HG02678 (cell line): ENCODE data around the gene RNF141.

Experiments used
- ATAC-seq: cut with Tn5 transposase; IDR thresholded peaks from one replicate; pipeline ENCODE4 v1.9.1; 2021; ENCODE audit warnings: mild to moderate bottlenecking, moderate library complexity; ENCODE audit not compliant: unreplicated experiment

RNF141 gene

GRCh38 chr11:10526974-10527918, 13.7 kb downstream of the RNF141 start:
- peak; percentile 62 for ATAC-seq

- no peak for ATAC-seq
Observed at GRCh38 chr11:10524471-10524870, 16.5 kb downstream of the RNF141 start.

GRCh38 chr11:10522921-10523320, 18.1 kb downstream of the RNF141 start:
- ATAC-seq, result no peak

- ATAC-seq, result no peak
Observed at GRCh38 chr11:10522276-10522675, 18.7 kb downstream of the RNF141 start.

- ATAC-seq, result no peak
Observed at GRCh38 chr11:10520562-10520961, 20.4 kb downstream of the RNF141 start.

- no peak for ATAC-seq
Observed at GRCh38 chr11:10519630-10520029, 21.4 kb downstream of the RNF141 start.

GRCh38 chr11:10518891-10519290, 22.1 kb downstream of the RNF141 start:
- ATAC-seq, result no peak

GRCh38 chr11:10518123-10518522, 22.9 kb downstream of the RNF141 start:
- ATAC-seq, result no peak

- no peak for ATAC-seq
Observed at GRCh38 chr11:10515418-10515817, 25.6 kb downstream of the RNF141 start.

GRCh38 chr11:10514709-10515108, 26.3 kb downstream of the RNF141 start:
- no peak for ATAC-seq

GRCh38 chr11:10514202-10514601, 26.8 kb downstream of the RNF141 start:
- no peak for ATAC-seq

GRCh38 chr11:10511181-10511621, 29.8 kb downstream of the RNF141 start:
- no peak for ATAC-seq

- ATAC-seq, result no peak
Observed at GRCh38 chr11:10506008-10506370, 35.0 kb downstream of the RNF141 start.

GRCh38 chr11:10505278-10506007, 35.5 kb downstream of the RNF141 start:
- no peak for ATAC-seq

- no peak for ATAC-seq
Observed at GRCh38 chr11:10504490-10504889, 36.5 kb downstream of the RNF141 start.

- ATAC-seq, result no peak
Observed at GRCh38 chr11:10503777-10504480, 37.1 kb downstream of the RNF141 start.

GRCh38 chr11:10503221-10503620, 37.8 kb downstream of the RNF141 start:
- ATAC-seq, result no peak

GRCh38 chr11:10502770-10503169, 38.2 kb downstream of the RNF141 start:
- ATAC-seq, result no peak

GRCh38 chr11:10502065-10502680, 38.8 kb downstream of the RNF141 start:
- no peak for ATAC-seq

- no peak for ATAC-seq
Observed at GRCh38 chr11:10500757-10501684, 40.0 kb downstream of the RNF141 start.
